ENCODE results near the gene NFIB.

GRCh38 chr9:14198047-14198840 is 115.7 kb downstream of the NFIB start:
- TF ChIP-seq, protein P1, sequence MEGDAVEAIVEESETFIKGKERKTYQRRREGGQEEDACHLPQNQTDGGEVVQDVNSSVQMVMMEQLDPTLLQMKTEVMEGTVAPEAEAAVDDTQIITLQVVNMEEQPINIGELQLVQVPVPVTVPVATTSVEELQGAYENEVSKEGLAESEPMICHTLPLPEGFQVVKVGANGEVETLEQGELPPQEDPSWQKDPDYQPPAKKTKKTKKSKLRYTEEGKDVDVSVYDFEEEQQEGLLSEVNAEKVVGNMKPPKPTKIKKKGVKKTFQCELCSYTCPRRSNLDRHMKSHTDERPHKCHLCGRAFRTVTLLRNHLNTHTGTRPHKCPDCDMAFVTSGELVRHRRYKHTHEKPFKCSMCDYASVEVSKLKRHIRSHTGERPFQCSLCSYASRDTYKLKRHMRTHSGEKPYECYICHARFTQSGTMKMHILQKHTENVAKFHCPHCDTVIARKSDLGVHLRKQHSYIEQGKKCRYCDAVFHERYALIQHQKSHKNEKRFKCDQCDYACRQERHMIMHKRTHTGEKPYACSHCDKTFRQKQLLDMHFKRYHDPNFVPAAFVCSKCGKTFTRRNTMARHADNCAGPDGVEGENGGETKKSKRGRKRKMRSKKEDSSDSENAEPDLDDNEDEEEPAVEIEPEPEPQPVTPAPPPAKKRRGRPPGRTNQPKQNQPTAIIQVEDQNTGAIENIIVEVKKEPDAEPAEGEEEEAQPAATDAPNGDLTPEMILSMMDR (IDR thresholded peaks at IDR 0.05), result no peak
- no peak for TF ChIP-seq EZH2 (IDR thresholded peaks at IDR 0.05)
- TF ChIP-seq EZH2phosphoT487 (IDR thresholded peaks at IDR 0.05), result no peak
